ENCODE measurements around the gene PTGIS.

Gene PTGIS

DNA sequence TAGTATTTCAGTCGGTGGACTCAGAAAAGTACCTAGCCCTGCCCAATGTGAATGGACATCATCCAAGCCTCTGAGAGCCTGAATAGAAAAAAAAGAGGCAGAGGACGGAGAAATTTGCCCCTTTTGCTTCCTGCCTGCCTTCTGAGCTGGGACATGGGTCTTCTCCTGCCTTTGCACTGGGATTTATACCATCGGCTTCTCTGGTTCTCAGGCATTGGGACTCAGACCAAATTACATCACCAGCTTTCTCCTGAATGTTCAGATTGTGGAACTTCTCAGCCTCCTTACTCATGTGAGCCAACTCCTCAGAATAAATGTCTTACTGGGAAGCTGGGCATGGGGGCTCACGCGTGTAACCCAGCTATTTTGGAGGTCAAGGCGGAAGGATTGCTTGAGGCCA, 105.3 kb downstream of the PTGIS start:
- Histone ChIP-seq H3K36me3 (ENCODE audit: insufficient read depth, low read length) (no peaks in the 10 kb centered on the region), H3K9ac (ENCODE audit: low read depth, low read length) (no peak overlapping the region), H3K4me1 (ENCODE audit: insufficient read depth, low read length) (no peaks in the 10 kb centered on the region), H3K9me3 (ENCODE audit: control insufficient read depth, insufficient read depth, low read length) (no peaks in the 10 kb centered on the region)

- Histone ChIP-seq H3K9ac (ENCODE audit: low read depth, low read length) (no peak overlapping the region), H3K9me3 (ENCODE audit: control insufficient read depth, insufficient read depth, low read length) (no peaks in the 10 kb centered on the region), H3K36me3 (ENCODE audit: insufficient read depth, low read length) (no peaks in the 10 kb centered on the region), H3K4me1 (ENCODE audit: insufficient read depth, low read length) (no peaks in the 10 kb centered on the region)
Measured at GRCh38 chr20:49461894-49462620, 105.9 kb downstream of the PTGIS start.

GRCh38 chr20:49460916-49461315, 107.0 kb downstream of the PTGIS start:
- Histone ChIP-seq H3K9me3 (ENCODE audit: control insufficient read depth, insufficient read depth, low read length) (no peaks in the 10 kb centered on the region), H3K9ac (ENCODE audit: low read depth, low read length) (no peak overlapping the region), H3K4me1 (ENCODE audit: insufficient read depth, low read length) (no peaks in the 10 kb centered on the region), H3K36me3 (ENCODE audit: insufficient read depth, low read length) (no peaks in the 10 kb centered on the region)

GRCh38 chr20:49460131-49460530, 107.8 kb downstream of the PTGIS start:
- no peaks in the 10 kb centered on the region for H3K4me1 ChIP-seq (ENCODE audit: insufficient read depth, low read length)
- H3K9ac ChIP-seq (ENCODE audit: low read depth, low read length) = no peak overlapping the region
- no peaks in the 10 kb centered on the region for H3K9me3 ChIP-seq (ENCODE audit: control insufficient read depth, insufficient read depth, low read length)
- H3K36me3 ChIP-seq (ENCODE audit: insufficient read depth, low read length) = no peaks in the 10 kb centered on the region

GRCh38 chr20:49459684-49460083, 108.3 kb downstream of the PTGIS start:
- Histone ChIP-seq H3K36me3 (ENCODE audit: insufficient read depth, low read length) (no peaks in the 10 kb centered on the region), H3K9ac (ENCODE audit: low read depth, low read length) (no peak overlapping the region), H3K4me1 (ENCODE audit: insufficient read depth, low read length) (no peaks in the 10 kb centered on the region), H3K9me3 (ENCODE audit: control insufficient read depth, insufficient read depth, low read length) (no peaks in the 10 kb centered on the region)

DNA sequence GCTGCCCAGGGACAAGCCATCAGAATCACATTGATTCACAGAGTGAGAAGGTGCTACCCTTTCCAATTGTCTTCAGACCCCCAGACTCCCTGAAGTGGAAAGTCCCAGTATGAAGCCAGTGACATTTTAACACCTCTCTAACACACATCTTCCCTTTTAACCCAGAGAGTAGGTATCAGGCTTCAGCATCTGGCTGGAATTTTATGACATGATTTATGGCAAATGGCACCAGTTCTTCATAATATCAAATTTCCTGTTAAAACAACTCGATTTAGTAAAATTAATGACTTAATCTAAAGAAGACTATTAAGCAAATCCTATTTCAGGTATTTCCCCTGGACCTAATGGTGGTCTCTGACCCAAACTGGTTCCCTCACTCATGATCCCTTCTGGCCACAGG, 110.5 kb downstream of the PTGIS start:
- Histone ChIP-seq H3K9me3 (ENCODE audit: control insufficient read depth, insufficient read depth, low read length) (no peaks in the 10 kb centered on the region), H3K36me3 (ENCODE audit: insufficient read depth, low read length) (no peaks in the 10 kb centered on the region), H3K4me1 (ENCODE audit: insufficient read depth, low read length) (no peaks in the 10 kb centered on the region), H3K9ac (ENCODE audit: low read depth, low read length) (no peak overlapping the region)

DNA sequence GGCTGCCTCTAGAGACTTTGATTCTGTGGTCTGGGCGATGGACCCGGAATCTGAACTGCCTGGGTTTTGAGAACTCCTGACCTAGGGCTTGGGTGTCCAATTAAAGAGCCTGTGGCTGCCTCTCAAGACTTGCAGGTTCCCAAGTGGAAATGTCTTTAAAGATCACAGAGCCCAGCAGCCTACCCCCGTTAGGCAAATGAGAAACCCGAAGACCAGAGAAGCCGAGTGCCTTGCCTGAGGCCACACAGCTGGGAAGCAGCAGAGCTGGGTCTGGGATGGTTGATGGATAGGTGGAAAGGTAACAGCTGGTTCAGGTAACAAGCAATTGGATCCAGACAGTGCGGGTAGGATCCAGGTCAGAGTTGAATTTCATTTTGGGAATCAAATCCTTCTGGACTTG, 111.3 kb downstream of the PTGIS start:
- no peaks in the 10 kb centered on the region for H3K36me3 ChIP-seq (ENCODE audit: insufficient read depth, low read length)
- no peaks in the 10 kb centered on the region for H3K4me1 ChIP-seq (ENCODE audit: insufficient read depth, low read length)
- H3K9ac ChIP-seq (ENCODE audit: low read depth, low read length) = no peak overlapping the region
- no peaks in the 10 kb centered on the region for H3K9me3 ChIP-seq (ENCODE audit: control insufficient read depth, insufficient read depth, low read length)

- Histone ChIP-seq H3K4me1 (ENCODE audit: insufficient read depth, low read length) (no peaks in the 10 kb centered on the region), H3K36me3 (ENCODE audit: insufficient read depth, low read length) (no peaks in the 10 kb centered on the region), H3K9ac (ENCODE audit: low read depth, low read length) (no peak overlapping the region), H3K9me3 (ENCODE audit: control insufficient read depth, insufficient read depth, low read length) (no peaks in the 10 kb centered on the region)
Measured at GRCh38 chr20:49455691-49456090, 112.2 kb downstream of the PTGIS start.
